H7 (cell line): Measurements from ENCODE around the gene ARHGDIG. TPM values are rescaled to one million over a fixed set of nuclear protein-coding genes. Genes with fewer than 3 reads are reported as not detected.
"Not testable (repeated sequence)": the region's sequence is repeated elsewhere in the genome, so short reads cannot be mapped to it uniquely, and the experiment has no call there.

ENCODE experiments used
- DNase-seq: peaks from one replicate; pipeline ENCODE4 v3.0.0; 2012
- H3K27me3 ChIP-seq: 2 replicates; pipeline ENCODE4 v1.6.0; 2011; ENCODE audit warnings: mild to moderate bottlenecking, low read length; ENCODE audit not compliant: control insufficient read depth, insufficient read depth
- H3K36me3 ChIP-seq: replicated peaks from 2 replicates; pipeline ENCODE4 v1.5.1; 2011; ENCODE audit warnings: low read length; ENCODE audit not compliant: control insufficient read depth, insufficient read depth
- H3K4me3 ChIP-seq: 2 replicates; pipeline ENCODE4 v1.5.1; 2011; ENCODE audit warnings: low read depth, mild to moderate bottlenecking, control low read depth, low read length, moderate library complexity; ENCODE audit not compliant: insufficient read depth
- total RNA-seq: library from RNA; depleted of rRNA; stranded (reverse); fragments of >200 nt; shearing (Covaris generic); gene quantifications from 2 replicates; pipeline ENCODE4 v1.2.3, GENCODE V29; 2014

ARHGDIG gene
- total RNA-seq, 1 experiment from 2014 or later: 4.0 TPM

- DNase-seq, H3K4me3 ChIP-seq, H3K27me3 ChIP-seq: not testable (repeated sequence)
- peaks cover 11% of the 10 kb centered on the region for H3K36me3 ChIP-seq
Observed at GRCh38 chr16:258091-258490, 22.3 kb upstream of the ARHGDIG start.

- DNase-seq: no peak
- H3K4me3 ChIP-seq: no peak overlapping the region
- H3K27me3 ChIP-seq: no peaks in the 10 kb centered on the region
- H3K36me3 ChIP-seq: peaks cover 10% of the 10 kb centered on the region
Observed at GRCh38 chr16:259226-259625, 21.2 kb upstream of the ARHGDIG start.

- H3K27me3 ChIP-seq: no peaks in the 10 kb centered on the region
- H3K36me3 ChIP-seq: peaks cover 8% of the 10 kb centered on the region
- DNase-seq: peak; percentile 50
- no peak overlapping the region for H3K4me3 ChIP-seq
Observed at GRCh38 chr16:259814-260253, 20.6 kb upstream of the ARHGDIG start.

GRCh38 chr16:260326-260725, 20.1 kb upstream of the ARHGDIG start:
- Histone ChIP-seq H3K27me3 (no peaks in the 10 kb centered on the region), H3K36me3 (peaks cover 8% of the 10 kb centered on the region), H3K4me3 (no peak overlapping the region)
- DNase-seq: no peak

- no peak for DNase-seq
- H3K36me3 ChIP-seq: peaks cover 8% of the 10 kb centered on the region
Observed at GRCh38 chr16:261031-261691, 19.2 kb upstream of the ARHGDIG start.

GRCh38 chr16:262121-262745, 18.2 kb upstream of the ARHGDIG start:
- DNase-seq: peak; percentile 46
- no peaks in the 10 kb centered on the region for H3K27me3 ChIP-seq
- H3K36me3 ChIP-seq: peaks cover 8% of the 10 kb centered on the region
- H3K4me3 ChIP-seq: no peak overlapping the region

More at GRCh38 chr16:261031-261691, 19.2 kb upstream of the ARHGDIG start:
- no peaks in the 10 kb centered on the region for H3K27me3 ChIP-seq
- H3K4me3 ChIP-seq: no peak overlapping the region

GRCh38 chr16:263182-263774, 17.1 kb upstream of the ARHGDIG start:
- Histone ChIP-seq H3K27me3 (no peaks in the 10 kb centered on the region), H3K4me3 (no peak overlapping the region), H3K36me3 (peaks cover 8% of the 10 kb centered on the region)
- peak; percentile 34 for DNase-seq

- Histone ChIP-seq H3K27me3 (no peaks in the 10 kb centered on the region), H3K4me3 (no peak overlapping the region), H3K36me3 (peaks cover 8% of the 10 kb centered on the region)
- DNase-seq: no peak
Observed at GRCh38 chr16:263944-264343, 16.4 kb upstream of the ARHGDIG start.

- peaks cover 8% of the 10 kb centered on the region for H3K36me3 ChIP-seq
- no peak overlapping the region for H3K4me3 ChIP-seq
- H3K27me3 ChIP-seq: no peaks in the 10 kb centered on the region
- peak; percentile 38 for DNase-seq
Observed at GRCh38 chr16:264440-264951, 15.9 kb upstream of the ARHGDIG start.

GRCh38 chr16:265002-265529, 15.3 kb upstream of the ARHGDIG start:
- Histone ChIP-seq H3K27me3 (no peaks in the 10 kb centered on the region), H3K4me3 (no peak overlapping the region)
- DNase-seq: no peak

GRCh38 chr16:265711-266110, 14.7 kb upstream of the ARHGDIG start:
- peak; percentile 38 for DNase-seq
- H3K27me3 ChIP-seq: no peaks in the 10 kb centered on the region
- no peak overlapping the region for H3K4me3 ChIP-seq
- H3K36me3 ChIP-seq: peaks cover 4% of the 10 kb centered on the region

More at GRCh38 chr16:265002-265529, 15.3 kb upstream of the ARHGDIG start:
- H3K36me3 ChIP-seq: peaks cover 6% of the 10 kb centered on the region

GRCh38 chr16:266258-267164, 13.9 kb upstream of the ARHGDIG start:
- DNase-seq: no peak
- no peak overlapping the region for H3K4me3 ChIP-seq
- peaks cover 4% of the 10 kb centered on the region for H3K36me3 ChIP-seq
- no peaks in the 10 kb centered on the region for H3K27me3 ChIP-seq

GRCh38 chr16:267562-267961, 12.8 kb upstream of the ARHGDIG start:
- H3K36me3 ChIP-seq, DNase-seq, H3K27me3 ChIP-seq, H3K4me3 ChIP-seq: not testable (repeated sequence)
